GM04503 (cell line): Measurements from ENCODE around the gene DLG2.
"Not testable (repeated sequence)": the region's sequence is repeated elsewhere in the genome, so short reads cannot be mapped to it uniquely, and the experiment has no call there.

Experiments used
- DNase-seq: peaks from one replicate; pipeline ENCODE4 v3.0.0-alpha.2; 2012; ENCODE audit warnings: low read depth

Gene DLG2

DNA sequence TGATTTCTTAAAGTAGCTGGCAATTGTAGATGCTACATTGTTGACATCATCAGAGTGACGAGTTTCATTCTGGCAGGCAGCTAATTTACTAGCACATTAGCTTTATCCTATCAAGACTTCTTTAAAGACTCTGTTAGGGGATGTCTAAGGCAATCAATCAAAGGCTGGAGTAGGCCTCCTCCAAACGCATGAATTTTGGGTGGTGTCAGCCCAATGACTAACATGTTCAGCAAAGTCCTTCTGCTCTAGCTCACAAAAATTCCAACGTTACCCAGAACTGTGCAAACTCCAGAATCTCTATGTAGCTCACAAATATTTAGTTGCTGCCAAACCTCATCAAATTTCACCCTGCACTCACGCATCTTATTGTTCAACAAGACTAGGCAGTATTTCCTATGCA is 395.6 kb downstream of the DLG2 start:
- DNase-seq: no peak

DNA sequence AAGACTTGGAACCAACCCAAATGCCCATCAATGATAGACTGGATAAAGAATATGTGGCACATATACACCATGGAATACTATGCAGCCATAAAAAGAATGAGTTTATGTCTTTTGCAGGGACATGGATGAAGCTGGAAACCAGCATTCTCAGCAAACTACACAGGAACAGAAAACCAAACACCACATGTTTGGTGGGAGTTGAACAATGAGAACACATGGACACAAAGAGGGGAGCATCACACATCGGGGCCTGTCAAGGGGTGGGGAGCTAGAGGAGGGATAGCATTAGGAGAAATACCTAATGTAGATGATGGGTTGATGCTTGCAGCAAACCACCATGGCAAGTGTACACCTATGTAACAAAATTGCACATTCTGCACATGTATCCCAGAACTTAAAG is 397.4 kb downstream of the DLG2 start:
- DNase-seq: not testable (repeated sequence)

DNA sequence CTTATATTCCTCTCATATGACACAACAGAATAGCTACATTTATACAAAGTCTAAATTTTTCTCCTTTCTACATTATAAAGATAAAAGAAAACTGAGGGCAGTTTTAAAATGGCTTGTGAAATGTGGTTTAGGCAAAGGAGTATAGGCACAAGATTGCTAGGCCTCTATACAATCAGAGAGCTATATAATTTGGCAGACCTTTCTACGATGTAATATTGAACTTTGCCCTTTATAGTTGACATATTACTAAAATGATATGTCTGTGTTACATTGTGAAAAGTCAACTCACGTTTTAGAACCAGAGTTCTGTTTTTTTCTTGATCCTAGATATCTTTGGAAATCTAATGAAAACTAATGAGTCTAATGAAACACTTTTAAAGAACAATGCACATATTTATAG is 430.2 kb downstream of the DLG2 start:
- DNase-seq: no peak

DNA sequence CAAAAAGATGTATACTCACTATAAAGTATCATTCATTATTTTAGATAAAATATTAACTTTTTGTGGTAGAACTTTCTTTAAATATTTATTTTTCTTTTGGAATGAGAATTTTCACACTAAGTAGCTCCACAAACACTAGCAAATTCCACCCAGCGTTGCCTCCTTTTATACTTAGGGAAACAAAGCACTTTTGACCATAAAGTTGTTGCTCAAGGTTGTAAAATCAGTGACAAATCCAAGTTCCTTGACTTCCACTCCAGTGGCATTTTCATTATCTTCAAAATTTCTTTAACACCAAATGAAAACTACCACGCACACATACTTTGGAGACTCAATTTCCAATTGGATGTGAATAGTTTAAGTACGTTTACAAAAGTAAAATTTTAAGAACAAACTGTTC is 431.2 kb downstream of the DLG2 start:
- no peak for DNase-seq

DNA sequence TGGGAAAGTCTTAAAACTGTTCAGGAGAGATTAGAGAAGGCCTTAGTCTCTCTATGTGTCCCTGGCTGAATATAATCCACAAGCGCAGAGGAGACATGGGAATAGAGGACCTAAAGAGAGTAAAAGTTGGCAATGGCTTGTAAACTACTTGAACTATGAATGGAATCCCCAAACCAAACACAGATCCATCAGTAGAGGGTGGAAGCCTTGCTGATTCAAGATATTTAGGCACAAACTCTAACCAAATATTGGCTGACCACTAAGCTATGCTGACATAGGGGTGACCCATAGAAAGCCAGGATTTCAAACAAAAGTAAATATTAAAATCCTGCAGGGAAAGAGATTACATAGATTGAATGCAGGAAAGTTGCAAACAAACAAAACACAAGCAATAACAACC is 439.2 kb downstream of the DLG2 start:
- DNase-seq: no peak

DNA sequence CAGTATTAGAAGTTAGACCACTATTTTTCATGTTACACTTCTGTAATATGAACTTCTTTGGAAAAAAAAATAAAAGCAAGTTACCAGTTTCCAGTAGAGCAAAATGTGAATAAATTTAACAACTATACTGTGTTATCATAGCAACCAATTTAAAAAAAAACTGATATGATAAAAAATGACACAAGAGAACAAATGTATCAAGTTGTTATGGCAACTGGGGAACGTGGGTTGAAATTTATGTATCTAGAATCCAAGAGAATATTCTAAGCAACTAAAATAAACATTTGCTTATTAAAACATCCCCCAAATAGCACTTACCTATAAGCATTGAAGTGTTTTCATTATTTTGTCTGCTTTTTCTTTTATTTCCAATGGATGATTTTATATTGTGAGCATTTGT is 442.4 kb downstream of the DLG2 start:
- DNase-seq: no peak

DNA sequence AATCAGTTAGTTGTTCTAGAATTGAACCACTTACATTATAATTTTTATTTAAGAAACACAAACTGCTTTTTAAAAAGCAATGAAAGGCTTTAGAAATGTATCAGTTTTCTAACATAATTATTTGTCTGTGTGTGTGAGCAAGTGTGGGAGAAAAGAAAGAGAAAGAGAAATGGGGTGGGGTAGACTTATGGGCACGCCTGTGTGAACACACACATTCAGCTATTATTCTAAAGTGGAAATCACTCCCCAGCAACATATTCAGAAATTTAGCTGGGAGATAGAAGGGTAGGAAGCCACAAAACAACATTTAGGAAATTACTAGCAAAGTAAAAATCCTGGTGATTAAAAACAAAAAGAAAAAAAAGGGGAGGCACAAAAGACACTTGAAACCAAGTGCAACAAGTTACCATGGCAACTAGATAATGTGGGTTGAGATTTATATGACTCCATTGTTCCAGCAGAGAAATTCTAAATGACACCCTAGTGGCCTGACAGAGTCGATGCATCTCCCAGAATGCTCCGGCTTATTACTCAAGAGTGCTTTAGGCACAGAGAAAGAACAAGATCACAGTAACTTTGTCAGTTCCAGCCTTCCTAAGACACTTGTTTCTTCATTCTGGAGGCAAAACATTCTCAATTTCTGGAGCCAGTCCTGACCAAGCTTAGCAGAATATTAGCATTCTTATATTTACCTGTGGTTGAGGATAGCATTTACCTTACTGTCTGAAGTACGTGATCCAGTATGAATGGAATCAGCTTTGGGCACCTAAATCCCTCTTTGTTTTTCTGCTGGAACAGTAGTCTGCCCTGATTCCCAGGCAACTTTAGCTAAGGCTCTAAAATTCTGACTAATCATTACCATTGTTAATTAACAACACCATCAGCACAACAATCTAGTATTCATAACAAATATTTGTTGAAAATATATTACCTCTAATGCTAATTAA is 444.4 kb downstream of the DLG2 start:
- no peak for DNase-seq

DNA sequence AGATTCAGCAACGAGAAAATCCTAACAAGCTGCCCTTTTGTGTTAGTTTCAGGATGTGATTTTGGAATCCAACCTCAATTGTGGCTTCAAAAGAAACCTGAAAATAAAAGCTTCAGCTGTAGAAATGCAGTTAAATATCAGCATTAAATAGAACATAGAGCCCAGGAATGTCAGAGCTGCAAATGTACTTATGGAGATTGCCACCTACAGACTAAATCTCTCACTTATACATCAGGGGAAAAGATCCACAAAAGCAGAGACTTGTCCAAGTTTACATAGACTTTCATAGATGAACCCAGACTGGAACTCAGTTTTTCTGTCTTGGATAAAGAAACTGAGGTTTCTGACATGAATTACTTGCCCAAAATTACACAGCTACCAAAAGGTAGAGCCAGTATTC is 446.6 kb downstream of the DLG2 start:
- DNase-seq: no peak

DNA sequence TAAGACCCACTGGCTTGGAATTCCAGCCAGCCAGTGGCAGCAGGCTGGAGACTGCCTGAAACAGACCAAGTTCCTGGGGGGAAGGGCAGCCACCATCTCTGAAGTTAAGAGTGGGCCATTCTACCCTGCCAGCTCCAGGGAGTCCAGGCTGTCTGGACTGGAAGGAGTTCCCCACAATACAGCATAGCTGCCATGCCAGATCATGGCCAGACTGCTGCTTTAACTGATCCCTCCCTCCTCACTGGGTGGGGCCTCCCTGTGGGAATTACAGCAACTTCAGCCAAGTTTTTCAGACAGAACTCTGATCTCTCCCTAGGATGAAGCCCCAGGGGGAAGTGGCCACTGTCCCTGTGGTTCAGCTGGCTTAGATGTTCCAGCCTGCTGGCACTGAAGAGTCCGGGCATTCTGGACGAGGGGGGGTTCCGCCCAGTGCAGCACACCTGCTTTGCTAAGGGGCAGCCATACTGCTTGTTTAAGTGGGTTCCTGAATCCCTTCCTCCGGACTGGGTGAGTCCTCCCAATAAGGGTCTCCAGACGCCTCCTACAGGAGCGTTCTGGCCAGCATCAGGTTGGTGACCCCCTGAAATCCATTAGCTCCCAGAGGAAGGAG is 455.4 kb downstream of the DLG2 start:
- DNase-seq: no peak

DNA sequence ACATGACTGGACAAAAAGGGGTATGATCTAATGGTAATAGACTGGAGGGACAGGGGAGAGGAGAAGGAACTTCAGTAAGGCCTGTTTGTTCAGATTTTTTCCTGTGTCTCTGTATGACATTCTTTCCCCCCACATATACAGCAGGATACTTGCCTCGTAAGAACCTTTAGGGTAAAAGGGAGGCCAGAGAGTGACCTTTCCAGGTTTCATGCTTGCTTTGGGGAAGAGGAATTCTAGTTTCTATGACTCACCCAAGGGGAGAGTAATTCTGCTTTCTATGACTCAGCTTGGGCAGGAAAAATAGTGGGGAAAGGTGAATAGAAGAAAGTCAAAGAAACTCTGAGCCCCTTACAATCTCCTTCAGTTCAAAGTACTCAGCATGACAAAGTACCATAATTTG is 457.0 kb downstream of the DLG2 start:
- DNase-seq: no peak

DNA sequence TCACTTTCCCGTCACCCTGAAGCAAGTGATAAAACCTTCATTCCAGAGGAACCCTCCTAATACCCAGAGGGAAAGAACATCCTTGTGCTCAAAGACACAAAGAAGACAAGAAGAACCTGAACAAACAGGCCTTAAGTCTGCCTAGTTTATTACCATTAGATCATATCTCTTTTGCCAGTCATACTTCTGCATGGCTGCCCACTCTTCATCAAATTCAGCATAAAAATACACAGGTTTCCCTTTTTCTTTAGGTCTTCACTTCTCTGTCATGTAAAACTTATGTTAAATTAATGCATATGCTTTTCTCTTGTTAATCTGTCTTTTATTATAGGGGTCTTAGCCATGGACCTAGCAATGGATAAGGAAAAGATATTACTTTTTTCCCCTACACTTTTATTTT is 459.7 kb downstream of the DLG2 start:
- DNase-seq: no peak

DNA sequence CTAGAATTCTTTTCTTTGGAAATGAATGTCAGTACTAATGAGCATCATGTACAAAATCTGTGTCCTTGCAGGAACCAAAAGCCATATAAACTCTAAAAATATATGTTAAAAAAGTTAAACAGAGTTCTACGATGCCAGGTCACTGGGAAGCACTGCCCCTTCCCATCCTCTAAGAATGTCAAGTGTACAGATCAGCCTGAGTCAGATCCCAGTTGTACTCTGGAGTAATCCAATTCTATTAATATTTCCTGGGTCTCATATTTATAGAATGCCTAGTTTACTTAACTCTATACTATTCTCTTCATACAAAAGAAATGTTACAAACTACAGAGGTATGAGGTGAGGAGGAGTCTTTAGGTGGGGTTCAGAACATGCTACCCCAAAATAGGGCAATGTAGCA is 460.1 kb downstream of the DLG2 start:
- DNase-seq: no peak

DNA sequence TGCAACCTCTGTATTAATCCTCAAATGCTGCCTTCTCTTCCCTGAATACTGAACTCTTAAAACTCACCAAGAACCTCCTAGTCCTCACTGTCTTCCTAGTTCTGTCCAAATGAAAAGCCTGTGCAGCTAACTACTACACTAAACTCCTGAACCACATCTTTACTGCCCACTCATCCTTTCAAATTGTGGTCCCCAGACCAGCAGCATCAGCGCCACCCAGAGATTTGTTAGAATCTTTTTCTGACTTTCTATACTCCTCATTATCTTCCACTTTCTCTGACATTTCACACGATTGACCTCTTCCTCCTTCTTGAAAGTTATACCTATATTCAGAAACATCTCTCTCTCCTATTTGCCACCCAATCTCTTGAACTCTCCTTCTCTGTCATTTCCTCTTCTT is 461.3 kb downstream of the DLG2 start:
- DNase-seq: no peak

DNA sequence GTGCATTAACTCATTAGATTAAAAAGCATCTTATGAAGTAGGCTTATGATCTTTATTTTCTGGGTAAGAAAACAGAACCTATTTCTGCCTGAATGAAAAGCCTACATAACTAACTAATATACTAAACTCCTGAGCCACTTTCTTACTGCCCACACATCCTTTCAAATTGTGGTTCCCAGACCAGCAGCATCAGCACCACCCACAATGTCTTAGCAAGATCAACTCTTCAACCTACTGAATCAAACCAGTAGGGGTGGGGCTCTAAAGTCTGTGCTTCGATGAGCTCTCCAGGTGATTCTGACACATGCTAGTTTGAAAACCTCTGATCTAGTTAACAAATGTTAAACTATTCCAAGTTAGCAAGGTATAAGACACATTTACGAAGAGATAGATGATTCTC is 462.4 kb downstream of the DLG2 start:
- DNase-seq: no peak

DNA sequence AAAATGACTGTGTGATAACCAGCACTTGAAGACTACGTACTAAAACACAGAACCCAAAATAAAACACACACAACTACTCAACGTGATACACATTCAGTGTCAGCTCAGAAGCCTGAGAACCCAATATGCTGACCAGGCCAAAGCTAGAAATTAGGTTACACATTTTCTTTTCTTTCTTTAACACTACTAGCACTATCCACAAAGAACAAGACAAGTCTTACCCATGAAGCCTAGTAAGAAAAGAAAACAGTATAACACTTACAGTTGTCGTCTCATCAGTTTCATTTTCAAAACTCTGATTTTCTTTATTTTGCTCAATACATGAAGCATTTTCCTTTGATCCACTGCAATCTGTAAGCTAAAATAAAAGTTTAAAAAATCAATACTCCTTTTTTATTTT is 472.9 kb downstream of the DLG2 start:
- no peak for DNase-seq

DNA sequence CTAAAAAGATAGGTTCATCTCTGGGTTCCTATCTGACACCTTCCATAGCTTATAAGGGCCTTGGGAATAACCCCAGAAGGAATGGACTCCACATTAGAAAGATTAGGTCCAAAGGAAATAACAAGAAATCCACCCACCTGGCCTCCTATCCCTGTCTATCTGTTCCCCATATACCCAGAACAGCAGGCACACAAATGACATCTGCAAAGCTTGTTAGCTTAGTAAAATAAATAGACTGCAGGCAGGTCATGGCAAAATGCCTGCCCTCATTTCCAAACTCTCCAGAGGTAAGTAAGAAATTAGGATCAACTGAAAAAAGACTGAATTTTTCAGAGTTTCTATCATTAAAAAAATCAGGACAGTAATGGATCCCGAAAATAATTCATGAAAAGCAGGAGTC is 489.5 kb downstream of the DLG2 start:
- no peak for DNase-seq

DNA sequence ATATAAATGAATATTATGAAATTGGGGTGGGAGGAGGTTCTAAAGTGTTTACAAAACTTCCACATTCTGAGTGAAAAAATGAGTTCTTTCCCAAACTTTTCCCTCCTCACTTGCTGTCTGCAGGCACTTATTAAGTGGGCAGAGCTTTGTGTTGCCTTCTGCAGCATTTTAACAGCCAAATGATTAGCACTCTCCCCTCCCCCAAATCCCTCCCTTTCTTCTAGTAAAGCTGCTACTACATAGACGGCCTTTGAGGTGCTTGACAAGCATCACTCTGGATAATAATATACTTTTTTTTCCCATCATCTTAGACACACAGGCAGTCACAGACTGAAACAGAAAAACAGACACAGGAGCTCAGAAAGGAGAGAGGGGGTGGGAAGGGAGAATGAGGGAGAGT is 493.5 kb downstream of the DLG2 start:
- no peak for DNase-seq

DNA sequence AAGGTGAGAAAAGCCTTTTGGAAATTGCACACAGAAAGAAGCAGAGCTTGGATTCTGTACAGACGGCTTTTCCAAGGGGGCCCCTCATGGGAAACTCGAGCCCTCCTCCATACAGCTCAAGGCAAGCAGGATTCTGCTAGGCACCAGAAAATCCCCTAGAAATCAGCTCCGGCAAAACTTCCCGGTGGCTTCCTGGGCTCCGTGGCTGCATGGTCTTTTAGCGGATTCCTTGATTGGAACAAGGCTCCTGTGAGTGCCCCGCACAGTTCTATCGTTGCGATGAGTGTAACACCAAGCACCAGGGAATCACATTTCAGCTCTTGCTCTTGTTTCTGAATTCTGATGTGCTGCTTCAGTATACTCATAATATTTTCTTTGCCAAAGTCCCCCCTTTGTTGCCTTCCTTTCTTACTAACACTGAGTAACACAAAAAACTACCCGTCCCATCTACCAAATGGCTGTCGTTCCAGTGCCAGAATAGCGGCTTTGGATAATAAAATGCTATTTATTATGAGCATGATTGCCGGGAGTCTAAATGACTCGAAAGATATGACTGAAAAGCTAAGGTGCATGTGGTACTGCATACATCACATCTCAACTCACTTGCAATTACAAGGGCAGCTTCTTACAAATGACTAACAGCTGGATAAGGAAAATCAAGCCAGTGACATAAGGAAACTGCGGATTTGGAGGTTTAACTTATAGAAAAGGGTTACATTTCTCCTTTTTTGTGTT is 494.1 kb downstream of the DLG2 start:
- no peak for DNase-seq

DNA sequence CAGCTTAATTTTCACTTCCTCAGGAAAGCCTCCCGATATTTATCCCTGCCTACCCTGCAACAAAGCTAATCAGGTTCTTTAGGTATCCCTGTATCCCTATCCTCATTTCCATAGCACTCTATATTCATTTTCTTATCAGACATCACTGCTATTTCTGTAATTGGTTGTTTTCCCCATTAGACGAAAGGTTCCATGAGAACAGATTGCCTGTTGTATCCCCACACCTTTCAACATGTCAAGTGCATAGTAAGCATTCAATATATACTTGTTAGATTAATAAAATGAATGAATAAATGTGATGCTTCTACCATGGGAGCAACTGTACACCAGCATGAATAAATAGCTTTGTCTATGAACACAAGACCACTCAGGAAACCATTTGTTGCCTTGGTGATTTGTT is 499.8 kb downstream of the DLG2 start:
- no peak for DNase-seq

DNA sequence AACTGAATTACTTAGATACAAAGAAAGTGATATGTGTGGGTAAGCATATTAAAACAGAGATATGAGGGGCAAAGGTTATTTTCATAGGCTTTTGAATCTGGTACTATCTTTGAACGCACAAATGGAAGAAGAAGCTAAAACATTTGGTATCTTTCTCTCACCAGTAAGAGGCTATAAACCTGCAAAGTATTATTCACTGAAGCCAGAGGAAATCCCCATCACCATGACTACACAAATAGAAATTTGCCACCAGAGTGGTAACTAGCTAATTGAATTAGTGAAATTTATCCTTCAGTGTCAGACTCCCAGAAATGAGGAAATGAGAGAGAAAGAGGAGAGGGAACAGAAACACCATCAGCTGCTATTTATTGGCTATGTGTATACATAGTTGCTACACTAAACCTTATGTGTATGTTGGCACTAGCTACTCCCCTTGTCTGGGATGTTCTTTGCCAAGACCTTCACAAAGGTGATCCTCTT is 503.4 kb downstream of the DLG2 start:
- no peak for DNase-seq

DNA sequence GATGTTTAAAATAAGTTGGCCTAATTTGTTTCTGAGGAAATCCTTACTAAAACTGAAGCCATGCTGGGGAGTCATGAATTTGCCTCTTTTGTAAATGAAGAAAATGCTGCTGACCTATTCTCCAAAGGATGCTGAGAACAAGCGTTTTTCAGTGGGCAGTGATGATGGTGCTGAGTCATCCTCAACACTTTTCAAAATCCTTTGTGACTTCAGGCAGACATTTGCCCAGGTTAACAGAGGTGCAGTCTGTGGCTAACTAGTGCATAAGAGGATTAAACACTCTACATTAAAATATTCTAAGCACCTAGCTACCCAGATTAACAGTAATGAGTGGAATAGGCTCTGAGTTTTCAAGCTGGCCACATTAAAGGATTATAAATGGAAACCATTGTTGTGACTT is 509.0 kb downstream of the DLG2 start:
- DNase-seq: no peak

DNA sequence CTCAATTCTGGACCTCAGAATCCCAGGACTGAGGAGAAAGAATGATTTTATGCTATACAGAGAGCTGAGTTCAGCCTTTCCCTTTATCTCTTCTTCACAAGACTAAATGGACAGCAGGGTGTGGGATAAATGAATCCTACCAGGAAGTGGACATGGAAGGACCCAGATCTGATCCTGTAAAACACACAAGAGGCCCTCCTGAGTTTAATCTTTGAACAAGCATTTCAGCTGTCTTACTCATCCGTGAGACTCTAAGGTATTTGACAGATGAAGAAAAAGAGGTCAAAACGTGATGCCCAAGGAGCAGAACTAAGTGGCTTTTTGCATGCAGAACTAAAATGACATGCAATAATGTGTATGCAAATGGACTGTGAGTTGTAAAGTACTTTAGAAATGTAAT is 511.3 kb downstream of the DLG2 start:
- DNase-seq: no peak

DNA sequence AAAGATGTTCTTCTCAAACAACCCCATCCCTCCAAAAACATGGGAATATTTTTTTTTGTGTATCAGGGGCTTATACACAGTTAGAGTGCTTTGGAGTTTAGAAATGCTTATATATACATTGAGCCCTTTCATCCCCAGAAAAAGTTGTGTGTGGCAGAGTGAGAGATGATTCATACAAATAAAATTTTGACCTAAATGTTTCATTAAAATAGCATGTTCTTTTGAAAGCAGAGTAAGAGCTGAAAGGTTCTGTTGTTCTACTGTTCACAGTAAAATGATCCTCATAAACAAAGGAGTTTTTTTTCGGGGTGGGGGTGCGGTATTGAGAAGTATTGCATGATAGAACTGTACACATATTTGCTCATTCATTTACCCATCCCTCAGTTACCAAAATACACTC is 512.4 kb downstream of the DLG2 start:
- no peak for DNase-seq
